Lower lobe of right lung (tissue), 2 donors: ENCODE data around the gene DDX46. TPM values are rescaled to one million over a fixed set of nuclear protein-coding genes. Genes with fewer than 3 reads are reported as not detected.

Experiments used
- ATAC-seq, 2 donors: fragments of 200-7000 bp; cut with Tn5 transposase; one replicate each; pipeline ENCODE4 v1.9.1; 2020 to 2022; ENCODE audit warnings: mild to moderate bottlenecking in 2 of 2, moderate library complexity in 2 of 2
- DNase-seq: peaks from one replicate; pipeline ENCODE4 v3.0.0-alpha.2; 2020
- H3K27ac ChIP-seq: fragments of 200-600 bp; one replicate; pipeline ENCODE4 v1.8.0; 2022
- H3K27me3 ChIP-seq: fragments of 200-600 bp; one replicate; pipeline ENCODE4 v1.8.0; 2022; ENCODE audit warnings: low read depth
- H3K36me3 ChIP-seq: fragments of 200-600 bp; one replicate; pipeline ENCODE4 v1.8.0; 2022; ENCODE audit warnings: mild to moderate bottlenecking
- H3K4me1 ChIP-seq: fragments of 200-600 bp; one replicate; pipeline ENCODE4 v1.8.0; 2022
- H3K4me3 ChIP-seq: fragments of 200-600 bp; one replicate; pipeline ENCODE4 v1.8.0; 2022; ENCODE audit warnings: mild to moderate bottlenecking
- H3K9me3 ChIP-seq: fragments of 200-600 bp; one replicate; pipeline ENCODE4 v1.8.0; 2022
- CTCF ChIP-seq: fragments of 200-600 bp; IDR thresholded peaks from one replicate; pipeline ENCODE4 v1.8.0; 2022; ENCODE audit warnings: antibody characterized with exemption, mild to moderate bottlenecking
- intact Hi-C: fragments of 100-400 bp; cut with DNase I; formaldehyde crosslinking; loops from one replicate; pipeline ENCODE4 v1.11.0; 2022
- total RNA-seq: library from RNA; stranded (reverse); fragmentation: NEBNext Ultra II Directional; extraction: Animal tissue kit (Norgen Biotek cat#: 25700); gene quantifications from one replicate; pipeline ENCODE4 v1.2.1, GENCODE V29; 2021
- donor health status: DM: no; HTN: yes; CAD: no; lungs with severe emphysema.

Gene DDX46
- total RNA-seq, 1 donor from 2014 or later: 43.3 TPM

DNA sequence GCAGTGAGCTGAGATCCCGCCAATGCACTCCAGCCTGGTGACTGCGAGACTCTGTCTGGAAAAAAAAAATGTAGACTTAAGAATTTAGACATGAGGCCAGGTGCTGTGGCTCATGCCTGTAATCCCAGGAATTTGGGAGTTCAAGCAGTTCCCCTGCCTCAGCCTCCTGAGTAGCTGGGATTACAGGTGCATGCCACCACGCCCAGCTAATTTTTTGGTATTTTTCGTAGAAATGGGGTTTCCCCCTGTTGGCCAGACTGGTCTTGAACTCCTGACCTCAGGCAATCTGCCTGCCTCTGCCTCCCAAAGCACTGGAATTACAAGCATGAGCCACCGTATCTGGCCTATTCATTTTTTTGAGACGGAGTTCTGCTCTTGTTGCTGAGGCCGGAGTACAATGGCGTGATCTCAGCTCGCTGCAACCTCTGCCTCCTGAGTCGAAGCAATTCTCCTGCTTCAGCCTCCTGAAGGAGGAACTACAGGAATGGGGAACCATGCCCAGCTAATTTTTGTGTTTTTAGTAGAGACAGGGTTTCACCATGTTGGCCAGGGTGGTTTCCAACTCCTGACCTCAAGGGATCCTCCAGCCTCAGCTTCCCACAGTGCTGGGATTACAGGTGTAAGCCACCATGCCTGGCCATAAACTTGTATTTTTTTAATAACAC is 14.0 kb downstream of the DDX46 start:
- Histone ChIP-seq H3K27ac (no peak overlapping the region), H3K4me3 (no peak overlapping the region), H3K4me1 (no peaks in the 10 kb centered on the region), H3K36me3 (peaks cover 98% of the 10 kb centered on the region), H3K27me3 (no peaks in the 10 kb centered on the region), H3K9me3 (no peaks in the 10 kb centered on the region)
- ATAC-seq: no peak
- intact Hi-C loops: no loop called here
- no peak for DNase-seq
- no peak for TF ChIP-seq CTCF

DNA sequence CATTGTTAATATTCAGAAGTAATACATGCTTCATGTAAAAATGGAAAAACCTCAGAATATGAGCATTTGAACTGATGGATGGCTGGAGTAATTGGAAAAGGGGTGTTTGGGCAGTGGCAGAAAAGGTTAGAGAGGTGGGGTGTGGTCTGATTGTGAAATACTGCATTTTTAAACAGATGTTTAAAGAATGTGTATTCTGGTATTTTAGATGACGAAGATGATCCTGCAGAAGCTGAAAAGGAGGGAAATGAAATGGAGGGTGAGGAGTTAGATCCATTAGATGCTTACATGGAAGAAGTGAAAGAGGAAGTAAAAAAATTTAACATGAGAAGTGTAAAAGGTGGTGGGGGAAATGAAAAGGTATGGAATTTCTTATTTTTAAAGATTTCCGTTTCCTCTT is 18.8 kb downstream of the DDX46 start:
- no peak for TF ChIP-seq CTCF
- H3K27ac ChIP-seq: no peak overlapping the region
- H3K4me3 ChIP-seq: no peak overlapping the region
- intact Hi-C loops: no loop called here
- no peaks in the 10 kb centered on the region for H3K27me3 ChIP-seq
- H3K36me3 ChIP-seq: peaks cover 98% of the 10 kb centered on the region
- DNase-seq: no peak
- ATAC-seq: no peak
- H3K9me3 ChIP-seq: no peaks in the 10 kb centered on the region
- H3K4me1 ChIP-seq: no peaks in the 10 kb centered on the region

DNA sequence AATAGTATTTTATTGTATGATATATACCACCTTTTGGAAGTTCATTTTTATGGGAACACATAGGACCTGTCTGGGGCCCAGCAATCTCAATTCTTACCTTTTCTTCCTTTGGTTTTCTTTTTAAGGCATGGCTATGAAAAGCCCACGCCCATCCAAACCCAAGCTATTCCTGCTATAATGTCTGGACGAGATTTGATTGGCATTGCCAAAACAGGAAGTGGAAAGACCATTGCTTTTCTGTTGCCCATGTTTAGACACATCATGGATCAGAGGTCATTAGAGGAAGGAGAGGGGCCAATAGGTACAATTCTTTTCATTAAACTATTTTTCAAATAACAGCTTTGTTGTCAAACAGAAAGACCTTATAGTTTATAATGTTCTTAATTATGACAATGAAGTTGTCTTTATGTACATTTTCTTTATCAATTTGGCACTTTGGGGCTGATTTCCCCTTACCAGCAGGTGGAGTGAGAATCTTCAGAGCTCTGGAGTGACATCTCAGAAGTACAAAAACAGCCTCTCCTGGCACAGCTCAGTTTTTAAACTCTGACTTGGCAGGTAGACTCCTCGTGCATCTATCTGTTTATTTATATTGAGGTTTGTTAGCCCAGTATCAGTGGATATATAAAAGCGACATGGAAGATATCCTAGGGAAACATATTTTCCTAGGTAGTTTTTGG is 25.8 kb downstream of the DDX46 start:
- intact Hi-C loops: no loop called here
- peaks cover 99% of the 10 kb centered on the region for H3K36me3 ChIP-seq

DNA sequence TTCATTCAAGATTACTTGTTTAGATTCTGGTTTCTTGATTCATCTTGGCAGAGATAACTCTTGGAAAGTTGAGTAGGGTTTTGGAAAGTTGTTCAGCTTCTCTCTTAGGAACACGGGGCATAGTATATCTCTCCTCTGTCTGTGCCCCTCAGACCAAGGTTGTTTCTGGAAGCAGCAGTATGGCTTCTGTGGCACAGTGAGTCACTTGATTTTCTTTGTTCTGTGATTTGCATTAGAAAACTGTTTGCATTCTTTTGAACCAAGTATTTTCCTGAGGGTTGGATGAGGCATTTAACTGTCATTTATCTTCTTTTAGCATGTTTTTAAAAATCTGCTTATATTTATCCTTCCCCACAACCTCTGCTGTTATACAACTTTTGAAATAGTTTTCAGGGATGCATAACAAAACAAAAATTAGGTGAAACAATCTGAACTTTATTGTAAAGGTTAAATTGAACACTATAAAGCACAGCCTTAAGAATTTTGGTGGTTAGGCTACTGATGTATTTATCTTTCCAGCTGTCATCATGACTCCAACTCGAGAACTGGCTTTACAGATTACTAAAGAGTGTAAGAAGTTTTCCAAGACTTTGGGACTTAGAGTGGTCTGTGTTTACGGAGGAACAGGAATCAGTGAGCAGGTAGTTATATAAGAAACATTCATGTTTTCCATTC is 26.5 kb downstream of the DDX46 start:
- Histone ChIP-seq H3K9me3 (no peaks in the 10 kb centered on the region), H3K36me3 (peaks cover 100% of the 10 kb centered on the region), H3K4me1 (no peaks in the 10 kb centered on the region), H3K27ac (no peak overlapping the region), H3K27me3 (no peaks in the 10 kb centered on the region), H3K4me3 (no peak overlapping the region)
- ATAC-seq (no peak), DNase-seq (no peak)
- no peak for TF ChIP-seq CTCF
- intact Hi-C loops: no loop called here

More for the DNA sequence above, 25.8 kb downstream of the DDX46 start:
- ATAC-seq (no peak), DNase-seq (no peak)
- H3K27me3 ChIP-seq: no peaks in the 10 kb centered on the region
- no peaks in the 10 kb centered on the region for H3K4me1 ChIP-seq
- no peak overlapping the region for H3K4me3 ChIP-seq
- no peaks in the 10 kb centered on the region for H3K9me3 ChIP-seq
- H3K27ac ChIP-seq: no peak overlapping the region
- TF ChIP-seq CTCF: no peak

GRCh38 chr5:134787692-134788091 is 29.1 kb downstream of the DDX46 start:
- H3K27me3 ChIP-seq: no peaks in the 10 kb centered on the region
- H3K4me1 ChIP-seq: no peaks in the 10 kb centered on the region
- H3K36me3 ChIP-seq: peaks cover 100% of the 10 kb centered on the region
- ATAC-seq (no peak), DNase-seq (no peak)
- H3K27ac ChIP-seq: no peak overlapping the region
- no peaks in the 10 kb centered on the region for H3K9me3 ChIP-seq
- no peak overlapping the region for H3K4me3 ChIP-seq
- no peak for TF ChIP-seq CTCF
- intact Hi-C loops: no loop called here
